T-helper 1 cell treated with Interleukin-12 subunit alpha and Interleukin-12 subunit beta and Interleukin-4 antibody, amounts not matched to agents 30 μg/mL and 1 μg/mL, for 36 hours (primary cell): Measurements from ENCODE around the gene TMEM167A.

ENCODE experiments used
- H3K27ac Mint-ChIP-seq: one replicate; pipeline ENCODE4 v1.8.0; 2021; ENCODE audit warnings: mild to moderate bottlenecking, mixed read lengths
- H3K27me3 Mint-ChIP-seq: one replicate; pipeline ENCODE4 v1.8.0; 2021; ENCODE audit warnings: low read depth, mixed read lengths
- H3K36me3 Mint-ChIP-seq: one replicate; pipeline ENCODE4 v1.8.0; 2021; ENCODE audit warnings: low read depth, mixed read lengths
- H3K4me1 Mint-ChIP-seq: one replicate; pipeline ENCODE4 v1.8.0; 2021; ENCODE audit warnings: low read depth, mixed read lengths
- H3K4me3 Mint-ChIP-seq: one replicate; pipeline ENCODE4 v1.8.0; 2021; ENCODE audit warnings: mild to moderate bottlenecking, moderate library complexity, mixed read lengths
- H3K9me3 Mint-ChIP-seq: one replicate; pipeline ENCODE4 v1.8.0; 2021; ENCODE audit warnings: mixed read lengths

TMEM167A gene

DNA sequence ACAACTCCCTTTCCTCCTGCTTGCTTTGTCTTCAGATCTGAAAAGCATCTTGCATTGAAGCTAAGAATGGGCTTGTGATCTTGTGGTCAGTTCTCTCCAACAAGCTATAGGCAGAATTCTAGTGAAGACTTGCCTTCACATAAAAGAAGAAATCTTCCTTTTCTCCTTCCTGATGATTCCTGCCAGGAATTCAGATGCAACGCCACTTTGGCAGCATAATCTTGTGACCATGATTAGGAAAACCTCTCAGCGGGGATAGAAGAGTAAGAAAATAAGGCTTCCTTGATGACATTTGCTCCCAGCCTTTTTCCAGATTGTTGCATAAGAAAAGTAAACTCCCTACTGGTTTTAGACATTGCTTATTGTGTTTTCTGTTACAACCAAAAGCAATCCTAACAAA lies 73.4 kb downstream of the TMEM167A start:
- H3K4me1 Mint-ChIP-seq, result no peaks in the 10 kb centered on the region
- no peaks in the 10 kb centered on the region for H3K36me3 Mint-ChIP-seq
- no peak overlapping the region for H3K27ac Mint-ChIP-seq
- H3K9me3 Mint-ChIP-seq, result no peaks in the 10 kb centered on the region
- no peak overlapping the region for H3K4me3 Mint-ChIP-seq
- H3K27me3 Mint-ChIP-seq, result no peaks in the 10 kb centered on the region
